ENCODE data around the gene TJP2. TPM values are rescaled to one million over a fixed set of nuclear protein-coding genes. Genes with fewer than 3 reads are reported as not detected.

TJP2 gene
- total and polyA plus RNA-seq, 10 of the 15 experiments (the other 5 are each of a cell fraction or from before 2014, with no cell fraction given) = 6.4 to 59.9 (median 29.7) TPM

GRCh38 chr9:69279084-69279731, 105.1 kb downstream of the TJP2 start (continued):
- TF ChIP-seq, protein P1, sequence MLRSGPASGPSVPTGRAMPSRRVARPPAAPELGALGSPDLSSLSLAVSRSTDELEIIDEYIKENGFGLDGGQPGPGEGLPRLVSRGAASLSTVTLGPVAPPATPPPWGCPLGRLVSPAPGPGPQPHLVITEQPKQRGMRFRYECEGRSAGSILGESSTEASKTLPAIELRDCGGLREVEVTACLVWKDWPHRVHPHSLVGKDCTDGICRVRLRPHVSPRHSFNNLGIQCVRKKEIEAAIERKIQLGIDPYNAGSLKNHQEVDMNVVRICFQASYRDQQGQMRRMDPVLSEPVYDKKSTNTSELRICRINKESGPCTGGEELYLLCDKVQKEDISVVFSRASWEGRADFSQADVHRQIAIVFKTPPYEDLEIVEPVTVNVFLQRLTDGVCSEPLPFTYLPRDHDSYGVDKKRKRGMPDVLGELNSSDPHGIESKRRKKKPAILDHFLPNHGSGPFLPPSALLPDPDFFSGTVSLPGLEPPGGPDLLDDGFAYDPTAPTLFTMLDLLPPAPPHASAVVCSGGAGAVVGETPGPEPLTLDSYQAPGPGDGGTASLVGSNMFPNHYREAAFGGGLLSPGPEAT (IDR thresholded peaks at IDR 0.05; ENCODE audit: low read depth) = peak; percentile 42; the same call in 1 of the 2 replicates
- TF ChIP-seq RUNX3 (IDR thresholded peaks at IDR 0.05; ENCODE audit: low read length) (peak; percentile 66), USF2 (IDR thresholded peaks at IDR 0.05; ENCODE audit: borderline replicate concordance, low read depth, low read length) (no peak), NRF1 (conservative IDR thresholded peaks at IDR 0.05; ENCODE audit: low read depth, low read length) (no peak), YY1 (IDR thresholded peaks at IDR 0.05; ENCODE audit: low read depth, low read length) (0 out of 2 replicates have a peak, but pooled peaks have one; percentile 25), PKNOX1 (IDR thresholded peaks at IDR 0.05) (peak; percentile 76), JUNB (IDR thresholded peaks at IDR 0.05) (peak; percentile 46; the same call in 1 of the 2 replicates), IRF4 (IDR thresholded peaks at IDR 0.05; ENCODE audit: low read depth, low read length) (peak; percentile 45; the same call in 1 of the 2 replicates), ATF2 (IDR thresholded peaks at IDR 0.05; ENCODE audit: low read length) (peak; percentile 52), IKZF2 (IDR thresholded peaks at IDR 0.05) (peak; percentile 25 to 53; a peak in 2 of 4 replicates), CBX5 (IDR thresholded peaks at IDR 0.05; ENCODE audit: low read depth) (0 out of 2 replicates have a peak, but pooled peaks have one; percentile 69), ATF7 (IDR thresholded peaks at IDR 0.05; ENCODE audit: low read depth) (0 out of 2 replicates have a peak, but pooled peaks have one; percentile 43), EZH2 (IDR thresholded peaks at IDR 0.05; ENCODE audit: borderline replicate concordance, control insufficient read depth, low read depth, low read length) (no peak), CBFB (IDR thresholded peaks at IDR 0.05; ENCODE audit: low read depth) (no peak), SRF (IDR thresholded peaks at IDR 0.05; ENCODE audit: low read depth in 2 of 2, low read length in 2 of 2) (no peak), SREBF2 (IDR thresholded peaks at IDR 0.05; ENCODE audit: low read length) (no peak)
- TF ChIP-seq, protein P2, sequence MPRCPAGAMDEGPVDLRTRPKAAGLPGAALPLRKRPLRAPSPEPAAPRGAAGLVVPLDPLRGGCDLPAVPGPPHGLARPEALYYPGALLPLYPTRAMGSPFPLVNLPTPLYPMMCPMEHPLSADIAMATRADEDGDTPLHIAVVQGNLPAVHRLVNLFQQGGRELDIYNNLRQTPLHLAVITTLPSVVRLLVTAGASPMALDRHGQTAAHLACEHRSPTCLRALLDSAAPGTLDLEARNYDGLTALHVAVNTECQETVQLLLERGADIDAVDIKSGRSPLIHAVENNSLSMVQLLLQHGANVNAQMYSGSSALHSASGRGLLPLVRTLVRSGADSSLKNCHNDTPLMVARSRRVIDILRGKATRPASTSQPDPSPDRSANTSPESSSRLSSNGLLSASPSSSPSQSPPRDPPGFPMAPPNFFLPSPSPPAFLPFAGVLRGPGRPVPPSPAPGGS (IDR thresholded peaks at IDR 0.05; ENCODE audit: borderline replicate concordance, insufficient read depth, low read depth, low read length, poor library complexity, severe bottlenecking) = no peak
- TF ChIP-seq, protein P3, sequence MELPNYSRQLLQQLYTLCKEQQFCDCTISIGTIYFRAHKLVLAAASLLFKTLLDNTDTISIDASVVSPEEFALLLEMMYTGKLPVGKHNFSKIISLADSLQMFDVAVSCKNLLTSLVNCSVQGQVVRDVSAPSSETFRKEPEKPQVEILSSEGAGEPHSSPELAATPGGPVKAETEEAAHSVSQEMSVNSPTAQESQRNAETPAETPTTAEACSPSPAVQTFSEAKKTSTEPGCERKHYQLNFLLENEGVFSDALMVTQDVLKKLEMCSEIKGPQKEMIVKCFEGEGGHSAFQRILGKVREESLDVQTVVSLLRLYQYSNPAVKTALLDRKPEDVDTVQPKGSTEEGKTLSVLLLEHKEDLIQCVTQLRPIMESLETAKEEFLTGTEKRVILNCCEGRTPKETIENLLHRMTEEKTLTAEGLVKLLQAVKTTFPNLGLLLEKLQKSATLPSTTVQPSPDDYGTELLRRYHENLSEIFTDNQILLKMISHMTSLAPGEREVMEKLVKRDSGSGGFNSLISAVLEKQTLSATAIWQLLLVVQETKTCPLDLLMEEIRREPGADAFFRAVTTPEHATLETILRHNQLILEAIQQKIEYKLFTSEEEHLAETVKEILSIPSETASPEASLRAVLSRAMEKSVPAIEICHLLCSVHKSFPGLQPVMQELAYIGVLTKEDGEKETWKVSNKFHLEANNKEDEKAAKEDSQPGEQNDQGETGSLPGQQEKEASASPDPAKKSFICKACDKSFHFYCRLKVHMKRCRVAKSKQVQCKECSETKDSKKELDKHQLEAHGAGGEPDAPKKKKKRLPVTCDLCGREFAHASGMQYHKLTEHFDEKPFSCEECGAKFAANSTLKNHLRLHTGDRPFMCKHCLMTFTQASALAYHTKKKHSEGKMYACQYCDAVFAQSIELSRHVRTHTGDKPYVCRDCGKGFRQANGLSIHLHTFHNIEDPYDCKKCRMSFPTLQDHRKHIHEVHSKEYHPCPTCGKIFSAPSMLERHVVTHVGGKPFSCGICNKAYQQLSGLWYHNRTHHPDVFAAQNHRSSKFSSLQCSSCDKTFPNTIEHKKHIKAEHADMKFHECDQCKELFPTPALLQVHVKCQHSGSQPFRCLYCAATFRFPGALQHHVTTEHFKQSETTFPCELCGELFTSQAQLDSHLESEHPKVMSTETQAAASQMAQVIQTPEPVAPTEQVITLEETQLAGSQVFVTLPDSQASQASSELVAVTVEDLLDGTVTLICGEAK (IDR thresholded peaks at IDR 0.05; ENCODE audit: borderline replicate concordance) = no peak

Data from GM12878 (cell line).